IMR-90 (cell line): ENCODE data around the gene SLC6A13. TPM values are rescaled to one million over a fixed set of nuclear protein-coding genes. Genes with fewer than 3 reads are reported as not detected.

ENCODE experiments used
- ATAC-seq: fragments of 200-7000 bp; cut with Tn5 transposase; 2 replicates; pipeline ENCODE4 v1.9.1; 2020; ENCODE audit warnings: low read depth, mild to moderate bottlenecking, moderate library complexity
- BruUV-seq: library from RNA; stranded (reverse); fragments of 400-500 nt; replicated peaks from 2 replicates; lab custom pipeline; 2021; lab: Mats Ljungman, UMichigan
- CTCF ChIA-PET: fragments of 300-600 bp; formaldehyde crosslinking; extraction: SDS; loops from one replicate; lab custom pipeline; 2021; ENCODE audit warnings: antibody characterized with exemption; lab: Yijun Ruan, JAX
- POLR2A ChIA-PET: fragments of 300-600 bp; sonication (Branson Sonifier 250); formaldehyde crosslinking; loops from one replicate; lab custom pipeline; 2022; ENCODE audit warnings: antibody characterized with exemption; ENCODE audit not compliant: unreplicated experiment; lab: Charles Lee
- DNase-seq: peaks from one replicate; pipeline ENCODE4 v3.0.0; 2013
- H2AFZ ChIP-seq: replicated peaks from 2 replicates; pipeline ENCODE3; 2013; ENCODE audit warnings: low read length, mild to moderate bottlenecking; ENCODE audit not compliant: poor library complexity
- H2AK5ac ChIP-seq: 2 replicates; pipeline ENCODE4 v1.6.1; 2013; ENCODE audit warnings: low read depth, low read length, inconsistent platforms
- H2AK9ac ChIP-seq: replicated peaks from 2 replicates; pipeline ENCODE3; 2013; ENCODE audit warnings: mild to moderate bottlenecking, low read depth, low read length, moderate library complexity; ENCODE audit not compliant: poor library complexity
- H2BK120ac ChIP-seq: 2 replicates; pipeline ENCODE4 v1.6.1; 2013; ENCODE audit warnings: low read depth, low read length, inconsistent platforms
- H2BK15ac ChIP-seq: 3 replicates; pipeline ENCODE4 v1.6.1; 2013; ENCODE audit warnings: low read depth, low read length, inconsistent platforms
- H2BK20ac ChIP-seq: 2 replicates; pipeline ENCODE4 v1.6.1; 2013; ENCODE audit warnings: low read depth, mild to moderate bottlenecking, inconsistent platforms, low read length, moderate library complexity
- H2BK5ac ChIP-seq: 2 replicates; pipeline ENCODE4 v1.6.1; 2013; ENCODE audit warnings: mild to moderate bottlenecking, low read depth, low read length, inconsistent platforms; ENCODE audit not compliant: poor library complexity, severe bottlenecking
- H3K14ac ChIP-seq: replicated peaks from 2 replicates; pipeline ENCODE4 v1.6.1; 2013; ENCODE audit warnings: low read depth, low read length, inconsistent platforms
- H3K18ac ChIP-seq: 2 replicates; pipeline ENCODE4 v1.6.1; 2013; ENCODE audit warnings: low read depth, low read length, control low read depth
- H3K23ac ChIP-seq: 2 replicates; pipeline ENCODE4 v1.6.1; 2013; ENCODE audit warnings: low read depth, low read length, inconsistent platforms
- H3K27ac ChIP-seq: 2 replicates; pipeline ENCODE4 v1.5.1; 2013; ENCODE audit warnings: mild to moderate bottlenecking, control low read depth, low read length; ENCODE audit not compliant: insufficient read depth
- H3K27me3 ChIP-seq: 2 replicates; pipeline ENCODE4 v1.6.1; 2013; ENCODE audit warnings: low read length; ENCODE audit not compliant: control insufficient read depth, insufficient read depth
- H3K36me3 ChIP-seq: 2 replicates; pipeline ENCODE4 v1.6.1; 2013; ENCODE audit warnings: low read length, mixed read lengths; ENCODE audit not compliant: control insufficient read depth, insufficient read depth
- H3K4ac ChIP-seq: 2 replicates; pipeline ENCODE4 v1.6.1; 2013; ENCODE audit warnings: low read depth, low read length, inconsistent platforms
- H3K4me1 ChIP-seq: 2 replicates; pipeline ENCODE4 v1.6.1; 2013; ENCODE audit warnings: low read length, mixed read lengths; ENCODE audit not compliant: control insufficient read depth, insufficient read depth
- H3K4me2 ChIP-seq: 2 replicates; pipeline ENCODE4 v1.6.1; 2013; ENCODE audit warnings: low read depth, mild to moderate bottlenecking, control low read depth, low read length, moderate library complexity
- H3K4me3 ChIP-seq: 2 replicates; pipeline ENCODE4 v1.5.1; 2013; ENCODE audit warnings: low read depth, mild to moderate bottlenecking, control low read depth, low read length, moderate library complexity; ENCODE audit not compliant: insufficient read depth
- H3K56ac ChIP-seq: 2 replicates; pipeline ENCODE4 v1.6.1; 2013; ENCODE audit warnings: low read length, inconsistent platforms; ENCODE audit not compliant: insufficient read depth; ENCODE audit errors: extremely low read depth
- H3K79me1 ChIP-seq, 2 experiments: 2 replicates each; pipeline ENCODE4 v1.6.1; 2013; ENCODE audit warnings: low read length in 2 of 2, inconsistent platforms in 1 of 2, low read depth in 1 of 2
- H3K9ac ChIP-seq: 2 replicates; pipeline ENCODE4 v1.6.1; 2013; ENCODE audit warnings: low read depth, low read length, control low read depth
- H3K9me1 ChIP-seq: 2 replicates; pipeline ENCODE4 v1.6.1; 2013; ENCODE audit warnings: low read length, inconsistent platforms; ENCODE audit not compliant: insufficient read depth
- H3K9me3 ChIP-seq: 2 replicates; pipeline ENCODE4 v1.6.1; 2013; ENCODE audit warnings: low read length; ENCODE audit not compliant: control insufficient read depth, insufficient read depth
- H4K20me1 ChIP-seq: 2 replicates; pipeline ENCODE4 v1.6.1; 2013; ENCODE audit warnings: low read length, inconsistent platforms; ENCODE audit not compliant: insufficient read depth
- H4K5ac ChIP-seq: 2 replicates; pipeline ENCODE4 v1.6.1; 2013; ENCODE audit warnings: mild to moderate bottlenecking, low read depth, low read length, control low read depth
- H4K8ac ChIP-seq, 2 experiments: 2 replicates each; pipeline ENCODE4 v1.6.1; 2013; ENCODE audit warnings: low read depth in 2 of 2, low read length in 2 of 2, control low read depth in 1 of 2, inconsistent platforms in 1 of 2
- H4K91ac ChIP-seq: 2 replicates; pipeline ENCODE4 v1.6.1; 2013; ENCODE audit warnings: low read depth, low read length, inconsistent platforms; ENCODE audit not compliant: insufficient read depth
- BHLHE40 ChIP-seq: fragments of 150-350 bp; IDR thresholded peaks from 2 replicates; pipeline ENCODE4 v1.6.1; 2016; ENCODE audit warnings: mild to moderate bottlenecking, low read depth, low read length
- CEBPB ChIP-seq: IDR thresholded peaks from 2 replicates; pipeline ENCODE4 v1.6.1; 2012; ENCODE audit warnings: low read depth, low read length, improper control_type of control experiment
- CHD1 ChIP-seq: IDR thresholded peaks from 2 replicates; pipeline ENCODE4 v1.6.1; 2012; ENCODE audit warnings: low read depth, low read length, improper control_type of control experiment
- FOS ChIP-seq: fragments of 150-350 bp; IDR thresholded peaks from 2 replicates; pipeline ENCODE4 v1.6.1; 2016; ENCODE audit warnings: low read depth, low read length
- MAFK ChIP-seq: IDR thresholded peaks from 2 replicates; pipeline ENCODE4 v1.6.1; 2012; ENCODE audit warnings: low read depth, low read length, improper control_type of control experiment
- MAZ ChIP-seq: IDR thresholded peaks from 2 replicates; pipeline ENCODE4 v1.6.1; 2012; ENCODE audit warnings: low read depth, mild to moderate bottlenecking, low read length, improper control_type of control experiment, moderate library complexity, borderline replicate concordance
- MXI1 ChIP-seq: IDR thresholded peaks from 2 replicates; pipeline ENCODE4 v1.6.1; 2012; ENCODE audit warnings: low read depth, mild to moderate bottlenecking, low read length, moderate library complexity, borderline replicate concordance
- NFE2L2 ChIP-seq: fragments of 150-350 bp; IDR thresholded peaks from 2 replicates; pipeline ENCODE4 v1.6.1; 2016; ENCODE audit warnings: low read depth, mild to moderate bottlenecking, low read length
- POLR2A ChIP-seq: IDR thresholded peaks from 2 replicates; pipeline ENCODE4 v1.6.1; 2012; ENCODE audit warnings: mild to moderate bottlenecking, low read depth, low read length
- RAD21 ChIP-seq: IDR thresholded peaks from 2 replicates; pipeline ENCODE4 v1.6.1; 2012; ENCODE audit warnings: low read length, improper control_type of control experiment
- RCOR1 ChIP-seq: IDR thresholded peaks from 2 replicates; pipeline ENCODE4 v1.6.1; 2012; ENCODE audit warnings: mild to moderate bottlenecking, low read length, improper control_type of control experiment; ENCODE audit not compliant: insufficient replicate concordance
- RFX5 ChIP-seq: IDR thresholded peaks from 2 replicates; pipeline ENCODE4 v1.8.0; 2012; ENCODE audit warnings: low read depth, mild to moderate bottlenecking, low read length, moderate library complexity
- SMC3 ChIP-seq: fragments of 150-350 bp; IDR thresholded peaks from 2 replicates; pipeline ENCODE4 v1.6.1; 2016; ENCODE audit warnings: low read depth, mild to moderate bottlenecking, antibody characterized with exemption, low read length, moderate library complexity
- WGBS, 2 experiments: methylation state at CpG; one replicate each; pipeline versions ENCODE4 v1.1.5 to v1.1.7; 2013; ENCODE audit warnings: missing lambda C conversion rate in 2 of 2; ENCODE audit not compliant: insufficient read length in 1 of 2; ENCODE audit errors: extremely low coverage in 2 of 2; 5-methylcytosine and 5-hydroxymethylcytosine counted together
- dilution Hi-C: fragments of 300-500 bp; cut with HindIII; formaldehyde crosslinking; loops from one replicate; pipeline ENCODE4 v1.14.3; 2018; ENCODE audit warnings: low sequenced_read_pairs; ENCODE audit not compliant: unreplicated experiment
- in situ Hi-C: fragments of 300-500 bp; cut with MboI; formaldehyde crosslinking; loops from 3 replicates; pipeline ENCODE4 v1.14.3; 2019; ENCODE audit warnings: low sequenced_read_pairs, inconsistent platforms, mixed read lengths
- intact Hi-C: fragments of 100-400 bp; cut with micrococcal nuclease; formaldehyde crosslinking; loops from 2 replicates; pipeline ENCODE4 v1.10.0; 2022
- polyA plus RNA-seq, 3 experiments: library from polyadenylated mRNA; depleted of rRNA; stranded (reverse); fragments of >200 nt; gene quantifications; 2 replicates each; pipeline ENCODE4 v1.2.3, GENCODE V29; 2012; ENCODE audit warnings: low replicate concordance in 1 of 3
- total RNA-seq: library from RNA; depleted of rRNA; stranded (reverse); fragments of >200 nt; gene quantifications from 2 replicates; pipeline ENCODE4 v1.2.3, GENCODE V29; 2012
- TF ChIP-seq, protein P1 (sequence below): fragments of 150-350 bp; IDR thresholded peaks from 2 replicates; pipeline ENCODE4 v1.6.1; 2016; ENCODE audit warnings: low read depth, mild to moderate bottlenecking, low read length, moderate library complexity, borderline replicate concordance
- TF ChIP-seq, protein P2 (sequence below): conservative IDR thresholded peaks from 2 replicates; pipeline ENCODE4 v1.5.1; 2012; ENCODE audit warnings: mild to moderate bottlenecking, low read depth, low read length, improper control_type of control experiment
- TF ChIP-seq, protein P3 (sequence below): fragments of 150-350 bp; IDR thresholded peaks from 2 replicates; pipeline ENCODE4 v1.6.1; 2017; ENCODE audit warnings: mild to moderate bottlenecking, antibody characterized with exemption, low read length, low read depth

SLC6A13 gene
- total and polyA plus RNA-seq, 2 of the 4 experiments (the other 2 are of a cell fraction): under 0.01 to 0.10 TPM

DNA sequence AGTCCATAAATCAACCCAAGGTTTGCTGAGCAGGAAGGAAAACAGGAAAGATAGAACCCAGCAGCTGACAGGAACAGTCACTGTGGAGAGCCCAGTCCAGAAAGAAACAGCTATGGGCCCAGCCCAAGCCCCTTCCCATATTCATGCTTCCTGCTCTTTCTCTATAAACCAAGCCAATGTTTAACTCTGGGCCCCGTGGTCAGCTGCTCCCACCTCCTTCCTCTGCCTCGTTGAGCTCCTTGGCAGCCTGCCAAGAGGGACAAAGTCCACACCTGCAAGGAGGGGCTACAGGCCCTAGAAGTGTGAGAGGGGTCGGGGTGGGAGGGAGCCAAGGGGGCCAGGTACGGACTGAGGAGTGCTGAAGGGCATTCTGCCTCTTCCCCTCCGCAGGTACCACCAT, 10.0 kb downstream of the SLC6A13 start:
- TF ChIP-seq NFE2L2 (no peak), SMC3 (no peak), MAFK (no peak), MAZ (no peak), MXI1 (no peak), CEBPB (no peak), RAD21 (no peak), BHLHE40 (no peak), RFX5 (no peak), RCOR1 (no peak), FOS (no peak), POLR2A (no peak), CHD1 (no peak)
- TF ChIP-seq, protein P1, sequence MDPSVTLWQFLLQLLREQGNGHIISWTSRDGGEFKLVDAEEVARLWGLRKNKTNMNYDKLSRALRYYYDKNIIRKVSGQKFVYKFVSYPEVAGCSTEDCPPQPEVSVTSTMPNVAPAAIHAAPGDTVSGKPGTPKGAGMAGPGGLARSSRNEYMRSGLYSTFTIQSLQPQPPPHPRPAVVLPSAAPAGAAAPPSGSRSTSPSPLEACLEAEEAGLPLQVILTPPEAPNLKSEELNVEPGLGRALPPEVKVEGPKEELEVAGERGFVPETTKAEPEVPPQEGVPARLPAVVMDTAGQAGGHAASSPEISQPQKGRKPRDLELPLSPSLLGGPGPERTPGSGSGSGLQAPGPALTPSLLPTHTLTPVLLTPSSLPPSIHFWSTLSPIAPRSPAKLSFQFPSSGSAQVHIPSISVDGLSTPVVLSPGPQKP: no peak
- TF ChIP-seq, protein P2, sequence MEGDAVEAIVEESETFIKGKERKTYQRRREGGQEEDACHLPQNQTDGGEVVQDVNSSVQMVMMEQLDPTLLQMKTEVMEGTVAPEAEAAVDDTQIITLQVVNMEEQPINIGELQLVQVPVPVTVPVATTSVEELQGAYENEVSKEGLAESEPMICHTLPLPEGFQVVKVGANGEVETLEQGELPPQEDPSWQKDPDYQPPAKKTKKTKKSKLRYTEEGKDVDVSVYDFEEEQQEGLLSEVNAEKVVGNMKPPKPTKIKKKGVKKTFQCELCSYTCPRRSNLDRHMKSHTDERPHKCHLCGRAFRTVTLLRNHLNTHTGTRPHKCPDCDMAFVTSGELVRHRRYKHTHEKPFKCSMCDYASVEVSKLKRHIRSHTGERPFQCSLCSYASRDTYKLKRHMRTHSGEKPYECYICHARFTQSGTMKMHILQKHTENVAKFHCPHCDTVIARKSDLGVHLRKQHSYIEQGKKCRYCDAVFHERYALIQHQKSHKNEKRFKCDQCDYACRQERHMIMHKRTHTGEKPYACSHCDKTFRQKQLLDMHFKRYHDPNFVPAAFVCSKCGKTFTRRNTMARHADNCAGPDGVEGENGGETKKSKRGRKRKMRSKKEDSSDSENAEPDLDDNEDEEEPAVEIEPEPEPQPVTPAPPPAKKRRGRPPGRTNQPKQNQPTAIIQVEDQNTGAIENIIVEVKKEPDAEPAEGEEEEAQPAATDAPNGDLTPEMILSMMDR: no peak
- TF ChIP-seq, protein P3, sequence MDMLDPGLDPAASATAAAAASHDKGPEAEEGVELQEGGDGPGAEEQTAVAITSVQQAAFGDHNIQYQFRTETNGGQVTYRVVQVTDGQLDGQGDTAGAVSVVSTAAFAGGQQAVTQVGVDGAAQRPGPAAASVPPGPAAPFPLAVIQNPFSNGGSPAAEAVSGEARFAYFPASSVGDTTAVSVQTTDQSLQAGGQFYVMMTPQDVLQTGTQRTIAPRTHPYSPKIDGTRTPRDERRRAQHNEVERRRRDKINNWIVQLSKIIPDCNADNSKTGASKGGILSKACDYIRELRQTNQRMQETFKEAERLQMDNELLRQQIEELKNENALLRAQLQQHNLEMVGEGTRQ: no peak
- in situ Hi-C loops: no loop called here
- Histone ChIP-seq H4K91ac (no peak overlapping the region), H3K9me3 (no peaks in the 10 kb centered on the region), H2AK9ac (no peak overlapping the region), H3K4me3 (no peak overlapping the region), H2BK20ac (no peak overlapping the region), H2BK15ac (no peak overlapping the region), H3K18ac (no peak overlapping the region), H3K4me2 (no peak overlapping the region), H4K20me1 (no peaks in the 10 kb centered on the region), H3K79me1 (no peaks in the 10 kb centered on the region), H4K5ac (no peak overlapping the region), H3K36me3 (no peaks in the 10 kb centered on the region), H3K4ac (no peak overlapping the region), H2AFZ (no peak overlapping the region), H3K23ac (no peak overlapping the region), H3K4me1 (no peaks in the 10 kb centered on the region), H3K9me1 (0 out of 2 replicates have a peak, but pooled peaks cover 2% of the 10 kb centered on the region), H3K27ac (no peak overlapping the region), H3K27me3 (peaks cover 36% of the 10 kb centered on the region), H2BK5ac (no peak overlapping the region), H2AK5ac (no peak overlapping the region), H2BK120ac (no peak overlapping the region), H3K56ac (no peak overlapping the region), H3K14ac (no peak overlapping the region), H3K9ac (no peak overlapping the region), H4K8ac (no peak overlapping the region)
- ATAC-seq (no peak), DNase-seq (no peak)
- no TSS peak for BruUV-seq
- WGBS, 2 experiments: no CpG with 5 or more reads among the region's 5 CpGs
- intact Hi-C loops: no loop called here
- dilution Hi-C loops: no loop called here
- ChIA-PET CTCF (no interaction called here), POLR2A (no interaction called here)
